Adrenal gland (tissue), 5 donors: ENCODE data around the gene DUSP8.

Source experiments
- POLR2A ChIP-seq, 2 donors: fragments of 450-650 bp; IDR thresholded peaks; one replicate each; pipeline ENCODE4 v1.6.1; 2017; ENCODE audit warnings: antibody characterized with exemption in 2 of 2, mild to moderate bottlenecking in 2 of 2, moderate library complexity in 1 of 2
- TF ChIP-seq, protein P1 (sequence below), 6 experiments: fragments of 450-650 bp in 4 of 6; fragments of 200-600 bp in 2 of 6; sonication (generic) in 1 of 6; IDR thresholded peaks; 1 replicate in 5 of 6; 2 replicates in 1 of 6; pipeline versions ENCODE4 v1.5.1 to v1.8.0; 2016 to 2021; ENCODE audit warnings: antibody characterized with exemption in 6 of 6, mild to moderate bottlenecking in 2 of 6, moderate library complexity in 1 of 6
- donor health status: DM: no; HTN: no; CAD: no.

DNA sequence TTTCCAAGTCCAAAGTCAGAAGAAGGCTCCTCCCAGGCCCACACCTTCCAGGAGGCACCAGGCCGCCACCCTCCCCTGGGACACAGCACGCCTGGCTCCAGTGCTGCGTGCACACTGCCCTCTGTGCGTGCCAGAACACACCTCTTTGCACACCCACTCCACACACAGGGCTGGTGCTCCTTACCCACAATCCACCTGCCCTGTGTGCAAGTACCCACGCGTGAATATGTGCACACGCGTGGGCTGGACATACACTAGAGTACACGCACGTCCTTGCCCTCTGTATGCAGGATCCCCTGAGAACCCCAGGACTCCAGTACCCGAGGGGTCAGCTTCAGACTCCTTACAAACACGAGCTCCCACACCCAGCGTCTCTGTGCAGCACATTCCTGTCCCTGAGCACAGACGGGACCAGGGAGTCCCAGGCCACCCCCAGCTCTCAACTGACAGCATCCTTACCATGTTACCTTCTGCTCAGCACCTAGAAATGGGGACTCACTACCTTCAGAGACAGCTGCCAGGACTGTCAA lies 2.8 kb downstream of the DUSP8 start:
- TF ChIP-seq, protein P1, sequence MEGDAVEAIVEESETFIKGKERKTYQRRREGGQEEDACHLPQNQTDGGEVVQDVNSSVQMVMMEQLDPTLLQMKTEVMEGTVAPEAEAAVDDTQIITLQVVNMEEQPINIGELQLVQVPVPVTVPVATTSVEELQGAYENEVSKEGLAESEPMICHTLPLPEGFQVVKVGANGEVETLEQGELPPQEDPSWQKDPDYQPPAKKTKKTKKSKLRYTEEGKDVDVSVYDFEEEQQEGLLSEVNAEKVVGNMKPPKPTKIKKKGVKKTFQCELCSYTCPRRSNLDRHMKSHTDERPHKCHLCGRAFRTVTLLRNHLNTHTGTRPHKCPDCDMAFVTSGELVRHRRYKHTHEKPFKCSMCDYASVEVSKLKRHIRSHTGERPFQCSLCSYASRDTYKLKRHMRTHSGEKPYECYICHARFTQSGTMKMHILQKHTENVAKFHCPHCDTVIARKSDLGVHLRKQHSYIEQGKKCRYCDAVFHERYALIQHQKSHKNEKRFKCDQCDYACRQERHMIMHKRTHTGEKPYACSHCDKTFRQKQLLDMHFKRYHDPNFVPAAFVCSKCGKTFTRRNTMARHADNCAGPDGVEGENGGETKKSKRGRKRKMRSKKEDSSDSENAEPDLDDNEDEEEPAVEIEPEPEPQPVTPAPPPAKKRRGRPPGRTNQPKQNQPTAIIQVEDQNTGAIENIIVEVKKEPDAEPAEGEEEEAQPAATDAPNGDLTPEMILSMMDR (IDR thresholded peaks at IDR 0.05), result no peak
- no peak for TF ChIP-seq POLR2A (IDR thresholded peaks at IDR 0.05)
